ENCODE data around the gene CCL11.
"Not testable (repeated sequence)": the region's sequence is repeated elsewhere in the genome, so short reads cannot be mapped to it uniquely, and the experiment has no call there.

Gene CCL11

DNA sequence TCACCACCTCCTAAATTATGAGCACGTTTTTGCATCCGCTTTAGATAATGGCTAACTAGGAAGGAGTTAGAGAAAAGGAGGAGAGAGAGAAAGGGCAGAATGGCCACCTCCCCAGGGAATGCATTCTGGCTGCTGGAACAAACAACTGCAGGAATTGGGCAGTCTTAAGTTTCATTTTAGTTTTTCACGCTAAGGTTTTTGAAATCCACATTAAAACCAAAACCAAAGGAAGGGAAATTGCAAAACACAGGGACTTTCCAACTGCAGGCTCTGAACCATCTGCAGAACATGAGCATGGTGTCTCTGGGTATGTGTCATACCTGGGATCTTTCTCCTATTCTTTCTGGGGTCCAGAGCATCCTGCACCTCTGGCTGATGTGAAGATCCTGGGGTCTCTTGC is 21.6 kb downstream of the CCL11 start:
- no peak for DNase-seq (ENCODE audit: low read depth)

DNA sequence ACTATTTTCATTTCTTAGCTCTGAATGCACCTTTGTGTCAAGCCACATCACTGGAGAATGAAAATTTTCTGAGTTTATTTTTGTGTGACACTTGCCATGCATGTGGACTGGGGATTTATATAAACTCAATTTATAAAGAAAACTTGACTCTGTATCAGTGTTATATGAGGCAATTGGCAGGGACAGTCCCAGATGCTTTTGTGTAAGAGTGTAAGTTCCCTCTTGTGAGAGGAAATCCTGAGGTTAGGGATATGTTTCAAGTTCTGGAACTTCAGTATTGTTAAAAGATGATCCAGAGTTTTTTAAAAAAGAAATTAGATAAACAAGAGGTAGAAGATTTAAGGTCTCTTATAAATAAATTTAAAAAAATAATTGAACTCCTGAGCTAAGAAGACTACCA is 22.8 kb downstream of the CCL11 start:
- no peak for DNase-seq (ENCODE audit: low read depth)

DNA sequence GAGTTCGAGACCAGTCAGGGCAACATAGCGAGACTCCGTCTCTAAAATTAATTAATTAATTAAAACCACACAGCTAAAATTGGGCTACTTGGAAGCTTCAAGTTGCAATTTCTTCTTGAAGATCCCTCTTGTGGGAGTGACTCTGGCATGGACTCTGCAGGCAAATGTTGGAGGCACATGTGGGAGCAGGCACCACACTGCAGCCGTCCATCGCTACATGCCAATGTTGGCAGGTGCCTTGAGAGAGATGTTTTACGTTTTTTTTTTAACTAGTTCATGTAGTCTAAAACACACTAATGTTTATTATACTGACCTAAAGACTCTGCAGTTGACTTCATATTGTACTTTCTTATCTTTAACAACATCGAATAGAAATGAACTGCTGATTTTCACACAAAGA is 25.7 kb downstream of the CCL11 start:
- no peak for DNase-seq (ENCODE audit: low read depth)

DNA sequence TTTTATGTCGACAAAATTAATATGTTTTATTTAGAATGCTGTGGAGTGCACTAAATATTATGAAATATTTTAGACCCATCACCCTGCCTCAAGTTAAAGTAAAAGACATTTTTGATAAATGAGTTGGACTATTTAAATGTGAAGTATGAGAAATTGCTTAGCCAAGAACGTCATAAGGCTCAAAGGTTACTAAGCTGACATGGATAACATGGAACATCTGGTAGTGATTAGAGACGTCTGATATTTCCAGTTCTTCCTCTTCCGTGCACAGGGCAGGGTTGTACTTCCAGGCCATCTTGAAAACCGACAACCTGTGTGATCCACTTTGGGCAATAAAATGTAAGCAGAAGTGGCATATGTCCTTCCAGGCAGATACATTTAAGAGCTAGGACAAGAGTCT is 26.5 kb downstream of the CCL11 start:
- DNase-seq (ENCODE audit: low read depth), result no peak

DNA sequence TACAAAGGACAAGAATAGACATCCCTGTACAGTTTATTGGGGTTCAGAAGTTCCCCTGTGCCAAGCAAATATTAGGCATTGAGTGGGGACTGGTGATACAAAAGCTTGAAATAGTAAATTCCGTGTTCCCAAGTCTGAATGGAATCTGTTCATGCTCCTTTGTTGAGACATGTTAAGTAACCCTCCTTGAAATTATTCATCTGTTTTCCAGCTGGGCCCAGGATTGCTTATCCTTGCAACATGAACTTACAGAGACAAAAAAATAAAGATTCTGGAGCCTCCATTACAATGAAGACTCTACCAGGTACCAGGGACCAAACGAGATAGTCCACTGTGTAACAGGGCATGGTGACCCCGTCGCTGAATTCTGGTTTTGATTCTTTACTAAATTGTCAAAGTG is 27.6 kb downstream of the CCL11 start:
- DNase-seq (ENCODE audit: low read depth), result no peak

DNA sequence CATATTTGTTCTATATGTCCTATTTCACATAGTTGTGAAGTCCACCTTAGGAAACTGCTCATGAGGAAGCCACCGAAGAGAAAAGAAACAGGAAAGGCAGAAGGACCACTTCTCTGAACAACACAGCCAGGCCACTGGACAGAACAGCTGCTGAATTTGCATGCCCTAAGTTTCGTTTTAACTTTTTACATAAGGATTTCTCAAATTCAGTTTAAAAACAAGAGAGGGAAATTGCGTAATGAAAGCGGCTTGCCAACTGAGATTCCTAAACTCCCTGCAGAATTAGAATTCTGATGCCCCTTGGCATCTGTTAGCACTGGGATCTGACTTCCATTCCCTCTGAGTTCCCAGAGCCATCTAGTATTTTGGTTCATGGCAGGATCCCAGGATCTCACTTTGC is 28.7 kb downstream of the CCL11 start:
- DNase-seq (ENCODE audit: low read depth), result no peak

DNA sequence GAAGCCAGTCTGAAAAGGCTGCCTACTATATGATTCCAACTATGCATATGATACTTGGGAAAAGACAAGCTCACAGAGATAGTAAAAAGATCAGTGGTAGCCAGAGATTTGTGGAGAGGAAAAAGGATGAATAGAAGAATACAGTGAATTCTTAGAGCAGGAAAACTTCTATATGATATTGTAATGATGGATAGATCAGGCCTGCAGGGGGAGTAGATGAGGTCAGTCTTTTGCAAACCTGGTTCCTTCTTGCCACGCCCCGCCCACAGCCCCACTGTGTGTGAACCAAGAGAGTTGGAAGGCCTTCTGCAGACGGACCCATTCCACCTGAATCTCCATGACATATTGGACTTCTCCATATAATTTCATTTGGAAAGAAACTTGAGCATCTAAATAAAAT is 32.9 kb downstream of the CCL11 start:
- DNase-seq (ENCODE audit: low read depth), result no peak

DNA sequence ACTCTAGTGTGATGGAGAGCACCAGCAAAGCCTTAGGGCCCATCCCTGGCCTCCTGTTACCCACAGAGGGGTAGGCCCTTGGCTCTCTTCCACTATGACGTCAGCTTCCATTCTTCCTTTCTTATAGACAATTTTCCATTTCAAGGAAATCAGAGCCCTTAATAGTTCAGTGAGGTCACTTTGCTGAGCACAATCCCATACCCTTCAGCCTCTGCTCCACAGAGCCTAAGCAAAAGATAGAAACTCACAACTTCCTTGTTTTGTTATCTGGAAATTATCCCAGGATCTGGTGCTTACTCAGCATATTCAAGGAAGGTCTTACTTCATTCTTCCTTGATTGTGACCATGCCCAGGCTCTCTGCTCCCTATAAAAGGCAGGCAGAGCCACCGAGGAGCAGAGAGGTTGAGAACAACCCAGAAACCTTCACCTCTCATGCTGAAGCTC is 33.5 kb downstream of the CCL11 start, which contains the start of gene CCL8:
TSS of gene CCL8 (plus strand) at position 397 of the 445 bp plus-strand sequence. CDS start 67 bp downstream, outside the sequence.
- no peak for DNase-seq (ENCODE audit: low read depth)

DNA sequence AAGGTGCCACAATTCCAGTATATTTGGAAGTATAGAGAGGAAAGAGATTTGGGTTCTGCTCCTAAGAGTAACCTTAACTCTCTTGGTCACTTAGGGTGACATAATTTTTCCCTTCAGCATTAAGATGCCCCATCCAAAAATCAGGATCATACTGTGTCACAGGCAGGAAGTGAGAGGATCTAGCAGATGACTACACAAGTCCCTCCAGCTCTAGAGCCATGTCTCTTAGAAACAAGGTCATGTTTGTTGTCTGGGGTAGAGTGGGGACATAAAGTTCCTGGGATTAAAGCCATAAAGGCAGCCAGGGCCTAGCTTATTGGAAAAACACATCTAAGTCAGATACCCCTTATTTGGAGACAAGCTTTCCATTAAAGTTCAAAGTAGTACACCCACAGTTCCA is 36.4 kb downstream of the CCL11 start:
- DNase-seq (ENCODE audit: low read depth), result no peak

DNA sequence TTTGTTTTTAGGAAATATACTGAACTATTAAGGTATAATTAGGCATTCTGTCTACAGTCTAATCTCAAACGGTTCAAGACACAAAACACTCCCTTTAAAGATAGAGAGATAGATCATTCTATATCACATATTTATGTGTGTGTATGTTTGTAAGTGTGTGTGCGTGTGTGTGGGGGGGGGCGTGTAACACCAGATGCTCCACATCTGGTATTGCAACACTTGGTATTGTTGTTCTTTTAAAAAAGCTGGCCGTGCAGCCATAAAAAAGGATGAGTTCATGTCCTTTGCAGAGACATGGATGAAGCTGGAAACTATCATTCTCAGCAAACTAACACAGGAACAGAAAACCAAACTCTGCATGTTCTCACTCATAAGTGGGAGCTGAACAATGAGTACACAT is 42.0 kb downstream of the CCL11 start:
- DNase-seq (ENCODE audit: low read depth), result not testable (repeated sequence)

DNA sequence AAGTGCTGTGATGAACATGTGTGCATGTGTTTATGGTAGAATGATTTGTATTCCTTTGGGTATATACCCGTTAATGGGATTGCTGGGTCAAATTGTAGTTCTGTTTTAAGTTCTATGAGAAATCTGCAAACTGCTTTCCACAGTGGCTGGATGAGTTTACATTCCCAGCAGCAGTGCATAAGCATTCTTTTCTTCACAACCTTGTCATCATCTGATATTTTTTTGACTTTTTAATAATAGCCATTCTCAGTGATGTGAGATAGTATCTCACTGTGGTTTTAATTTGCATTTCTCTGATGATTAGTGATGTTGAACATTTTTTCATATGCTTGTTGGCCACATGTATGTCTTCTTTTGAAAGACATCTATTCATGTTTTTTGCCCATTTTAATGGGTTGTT is 52.2 kb downstream of the CCL11 start:
- DNase-seq (ENCODE audit: low read depth), result no peak

Measured in T follicular helper cell (primary cell).